ENCODE measurements around the gene SEBOX.

SEBOX gene

GRCh38 chr17:28397275-28397674 lies 32.3 kb upstream of the SEBOX start:
- TF ChIP-seq EZH2 (optimal IDR thresholded peaks at IDR 0.05; ENCODE audit: low read depth, low read length) (no peak), EZH2phosphoT487 (IDR thresholded peaks at IDR 0.05; ENCODE audit: low read length) (no peak), CTCF (IDR thresholded peaks at IDR 0.05; ENCODE audit: low read length) (no peak)

GRCh38 chr17:28396635-28397239 lies 31.7 kb upstream of the SEBOX start:
- Histone ChIP-seq H3K4me1 (ENCODE audit: low read length) (no peaks in the 10 kb centered on the region), H4K20me1 (ENCODE audit: insufficient read depth, low read length) (no peaks in the 10 kb centered on the region), H3K27ac (ENCODE audit: low read length) (no peak overlapping the region), H3F3A (ENCODE audit: insufficient read depth, low read length) (no peaks in the 10 kb centered on the region), H3K36me3 (replicated peaks; ENCODE audit: insufficient read depth, low read length) (no peaks in the 10 kb centered on the region), H3K79me2 (ENCODE audit: low read length) (no peaks in the 10 kb centered on the region), H3K9ac (ENCODE audit: low read length) (no peak overlapping the region), H2AFZ (ENCODE audit: low read length) (no peak overlapping the region), H3K27me3 (replicated peaks; ENCODE audit: insufficient read depth, low read length) (no peaks in the 10 kb centered on the region), H3K4me2 (ENCODE audit: low read depth, low read length) (no peak overlapping the region), H3K9me3 (replicated peaks; ENCODE audit: insufficient read depth, low read length) (no peaks in the 10 kb centered on the region), H3K4me3 (ENCODE audit: low read length) (no peak overlapping the region), H3K9me2 (replicated peaks; ENCODE audit: insufficient read depth, low read length) (no peaks in the 10 kb centered on the region)
- DNase-seq = no peak
- TF ChIP-seq EZH2phosphoT487 (IDR thresholded peaks at IDR 0.05; ENCODE audit: low read length) (no peak), EZH2 (optimal IDR thresholded peaks at IDR 0.05; ENCODE audit: low read depth, low read length) (no peak), CTCF (IDR thresholded peaks at IDR 0.05; ENCODE audit: low read length) (no peak)

More at GRCh38 chr17:28397275-28397674, 32.3 kb upstream of the SEBOX start:
- no peaks in the 10 kb centered on the region for H3K9me2 ChIP-seq (replicated peaks; ENCODE audit: insufficient read depth, low read length)
- no peak overlapping the region for H3K27ac ChIP-seq (ENCODE audit: low read length)
- no peak overlapping the region for H3K4me3 ChIP-seq (ENCODE audit: low read length)
- H3K79me2 ChIP-seq (ENCODE audit: low read length) = no peaks in the 10 kb centered on the region
- H3K9ac ChIP-seq (ENCODE audit: low read length) = no peak overlapping the region
- no peaks in the 10 kb centered on the region for H3F3A ChIP-seq (ENCODE audit: insufficient read depth, low read length)
- no peak overlapping the region for H2AFZ ChIP-seq (ENCODE audit: low read length)
- H3K4me2 ChIP-seq (ENCODE audit: low read depth, low read length) = no peak overlapping the region
- no peaks in the 10 kb centered on the region for H3K36me3 ChIP-seq (replicated peaks; ENCODE audit: insufficient read depth, low read length)
- no peak for DNase-seq
- H3K27me3 ChIP-seq (replicated peaks; ENCODE audit: insufficient read depth, low read length) = no peaks in the 10 kb centered on the region
- no peaks in the 10 kb centered on the region for H3K9me3 ChIP-seq (replicated peaks; ENCODE audit: insufficient read depth, low read length)
- H4K20me1 ChIP-seq (ENCODE audit: insufficient read depth, low read length) = no peaks in the 10 kb centered on the region
- H3K4me1 ChIP-seq (ENCODE audit: low read length) = no peaks in the 10 kb centered on the region

- Histone ChIP-seq H3K27ac (ENCODE audit: low read length) (no peak overlapping the region), H3K9me2 (replicated peaks; ENCODE audit: insufficient read depth, low read length) (no peaks in the 10 kb centered on the region), H3K4me3 (ENCODE audit: low read length) (no peak overlapping the region), H2AFZ (ENCODE audit: low read length) (no peak overlapping the region), H3K4me1 (ENCODE audit: low read length) (no peaks in the 10 kb centered on the region), H3K27me3 (replicated peaks; ENCODE audit: insufficient read depth, low read length) (no peaks in the 10 kb centered on the region), H3K79me2 (ENCODE audit: low read length) (no peaks in the 10 kb centered on the region), H3K4me2 (ENCODE audit: low read depth, low read length) (no peak overlapping the region), H3F3A (ENCODE audit: insufficient read depth, low read length) (no peaks in the 10 kb centered on the region), H4K20me1 (ENCODE audit: insufficient read depth, low read length) (no peaks in the 10 kb centered on the region), H3K9ac (ENCODE audit: low read length) (no peak overlapping the region), H3K9me3 (replicated peaks; ENCODE audit: insufficient read depth, low read length) (no peaks in the 10 kb centered on the region), H3K36me3 (replicated peaks; ENCODE audit: insufficient read depth, low read length) (no peaks in the 10 kb centered on the region)
- DNase-seq = no peak
- TF ChIP-seq CTCF (IDR thresholded peaks at IDR 0.05; ENCODE audit: low read length) = no peak
- TF ChIP-seq EZH2phosphoT487 (IDR thresholded peaks at IDR 0.05; ENCODE audit: low read length) = no peak
- no peak for TF ChIP-seq EZH2 (optimal IDR thresholded peaks at IDR 0.05; ENCODE audit: low read depth, low read length)
Observed at GRCh38 chr17:28395968-28396367, 31.0 kb upstream of the SEBOX start.
